CD4-positive, alpha-beta memory T cell (primary cell): ENCODE results near the gene HSDL2. TPM values are rescaled to one million over a fixed set of nuclear protein-coding genes. Genes with fewer than 3 reads are reported as not detected.

Experiments used
- CTCF ChIA-PET: fragments of 350-600 bp; sonication (Branson Sonifier 250); formaldehyde crosslinking; loops from one replicate; lab custom pipeline; 2021; ENCODE audit warnings: inconsistent platforms; ENCODE audit not compliant: partially characterized antibody; lab: Charles Lee
- POLR2A ChIA-PET: fragments of 350-600 bp; sonication (Branson Sonifier 250); formaldehyde crosslinking; loops from one replicate; lab custom pipeline; 2021; ENCODE audit not compliant: partially characterized antibody; lab: Charles Lee
- DNase-seq, 5 donors: peaks; one replicate each; pipeline versions ENCODE4 v3.0.0 to v3.0.0-alpha.2; 2020 to 2022; ENCODE audit warnings: mixed read lengths in 1 of 5
- H3K27ac ChIP-seq: one replicate; pipeline ENCODE4 v1.7.0; 2013; ENCODE audit warnings: low read depth, low read length
- H3K27me3 ChIP-seq: 2 replicates; pipeline ENCODE4 v1.7.0; 2013; ENCODE audit warnings: mild to moderate bottlenecking, low read length, moderate library complexity; ENCODE audit not compliant: insufficient read depth
- H3K36me3 ChIP-seq: 2 replicates; pipeline ENCODE4 v1.7.0; 2013; ENCODE audit warnings: mild to moderate bottlenecking, low read length, moderate library complexity; ENCODE audit not compliant: insufficient read depth
- H3K4me1 ChIP-seq: 2 replicates; pipeline ENCODE4 v1.7.0; 2013; ENCODE audit warnings: mild to moderate bottlenecking, low read length, moderate library complexity; ENCODE audit not compliant: insufficient read depth
- H3K4me3 ChIP-seq, 2 donors: one replicate each; pipeline ENCODE4 v1.7.0; 2013; ENCODE audit warnings: low read length in 2 of 2, mild to moderate bottlenecking in 1 of 2
- H3K9me3 ChIP-seq, 2 donors: one replicate each; pipeline ENCODE4 v1.7.0; 2013; ENCODE audit warnings: low read length in 2 of 2, control low read depth in 1 of 2; ENCODE audit not compliant: control insufficient read depth in 1 of 2
- H3K27ac Mint-ChIP-seq, 7 donors: one replicate each; pipeline ENCODE4 v1.8.0; 2020 to 2021; ENCODE audit warnings: mixed read lengths in 7 of 7, mild to moderate bottlenecking in 6 of 7, inconsistent platforms in 3 of 7, moderate library complexity in 3 of 7
- H3K27me3 Mint-ChIP-seq, 2 donors: one replicate each; pipeline ENCODE4 v1.8.0; 2020 to 2021; ENCODE audit warnings: mixed read lengths in 2 of 2
- H3K36me3 Mint-ChIP-seq, 2 donors: one replicate each; pipeline ENCODE4 v1.8.0; 2020 to 2021; ENCODE audit warnings: mixed read lengths in 2 of 2, inconsistent platforms in 1 of 2, mild to moderate bottlenecking in 1 of 2
- H3K4me1 Mint-ChIP-seq, 4 donors: one replicate each; pipeline ENCODE4 v1.8.0; 2020 to 2021; ENCODE audit warnings: mixed read lengths in 4 of 4, mild to moderate bottlenecking in 1 of 4
- H3K4me3 Mint-ChIP-seq, 8 donors: one replicate each; pipeline ENCODE4 v1.8.0; 2020 to 2021; ENCODE audit warnings: mixed read lengths in 8 of 8, mild to moderate bottlenecking in 7 of 8, moderate library complexity in 6 of 8, inconsistent platforms in 3 of 8
- H3K9me3 Mint-ChIP-seq, 8 donors: one replicate each; pipeline ENCODE4 v1.8.0; 2020 to 2021; ENCODE audit warnings: mixed read lengths in 8 of 8, mild to moderate bottlenecking in 5 of 8, inconsistent platforms in 3 of 8, moderate library complexity in 1 of 8
- intact Hi-C: fragments of 100-400 bp; cut with micrococcal nuclease; formaldehyde crosslinking; loops from one replicate; pipeline ENCODE4 v1.15.1; 2023
- polyA plus RNA-seq, 2 donors: library from polyadenylated mRNA; unstranded; fragments of 300-500 nt; fragmentation: Illumina TruSeq; gene quantifications; one replicate each; pipeline ENCODE4 v1.2.3, GENCODE V29; 2021
- total RNA-seq, 2 experiments: library from RNA; stranded (reverse); gene quantifications; one replicate each; pipeline ENCODE4 v1.2.3, GENCODE V29; 2021

Gene HSDL2
- total and polyA plus RNA-seq, 4 experiments from 2014 or later: 12.4 to 21.7 (median 15.0) TPM

DNA sequence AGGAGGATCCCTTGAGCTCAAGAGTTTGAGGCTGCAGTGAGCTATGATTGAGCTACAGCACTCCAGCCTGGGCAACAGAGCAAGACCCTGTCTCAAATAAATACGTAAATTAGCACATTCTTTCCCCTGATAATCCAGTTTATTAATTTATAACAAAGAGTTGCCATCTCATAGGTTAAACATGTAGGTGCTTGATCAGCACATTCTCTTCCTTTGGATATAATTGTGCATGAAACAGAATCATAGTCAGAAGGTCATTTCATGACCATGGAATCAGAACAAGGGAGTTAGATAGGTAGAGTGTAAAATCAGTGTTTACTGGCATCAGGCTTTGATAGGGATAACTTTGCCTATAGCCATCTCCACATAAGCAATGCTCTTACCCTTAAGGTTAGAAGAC, 63.7 kb downstream of the HSDL2 start:
- POLR2A ChIA-PET: interaction anchor here (1.0 to 1.1 kb wide), 3 partner anchors 43 to 275 kb away, joined by 3 to 4 read pairs (median 4); partner anchors contain the start of genes HSDL2, INIP and KIAA1958
- CTCF ChIA-PET: interaction anchor here (0.6 to 4.5 kb wide), 19 partner anchors 10 to 459 kb away, joined by 3 to 44 read pairs (median 4); partner anchors contain the start of genes INIP and KIAA1958

DNA sequence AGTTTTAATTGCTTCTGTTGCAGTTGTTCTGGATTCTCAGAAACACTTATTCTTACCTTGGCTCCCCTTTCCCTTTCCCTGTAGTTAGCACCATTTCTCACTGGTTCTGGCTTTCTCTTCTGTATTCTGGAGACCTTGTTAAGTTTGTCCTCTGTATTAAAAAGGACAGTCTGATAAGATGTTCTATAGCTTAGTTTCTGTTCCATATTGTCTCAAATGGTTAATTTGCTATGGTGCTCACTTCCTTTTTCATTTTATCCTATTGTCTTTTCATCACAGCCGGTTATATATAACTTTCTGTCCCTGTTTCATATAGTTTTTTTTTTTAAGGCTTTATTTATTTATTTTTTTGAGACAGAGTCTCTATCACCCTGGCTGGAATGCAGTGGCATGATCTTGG, 65.3 kb downstream of the HSDL2 start:
- POLR2A ChIA-PET: interaction anchor here (0.6 kb wide), 1 partner anchor 459 kb away, joined by 4 read pairs; no protein-coding TSS in a partner anchor
- H3K27me3 ChIP-seq: no peaks in the 10 kb centered on the region
- intact Hi-C loops: no loop called here
- H3K4me1 Mint-ChIP-seq: peaks cover 0 to 2% (median 0%) of the 10 kb centered on the region in 4 donors
- no peak overlapping the region for H3K27ac ChIP-seq
- no peak overlapping the region for H3K4me3 Mint-ChIP-seq
- H3K9me3 ChIP-seq: no peaks in the 10 kb centered on the region
- no peaks in the 10 kb centered on the region for H3K36me3 ChIP-seq
- H3K27me3 Mint-ChIP-seq: no peaks in the 10 kb centered on the region
- peak overlapping the region in 1 of 7 donors; percentile 5 for H3K27ac Mint-ChIP-seq
- CTCF ChIA-PET: interaction anchor here (1.1 to 4.5 kb wide), 6 partner anchors 9 to 348 kb away, joined by 3 to 44 read pairs (median 4); no protein-coding TSS in a partner anchor
- no peak overlapping the region for H3K4me3 ChIP-seq
- no peak for DNase-seq
- no peaks in the 10 kb centered on the region for H3K9me3 Mint-ChIP-seq
- no peaks in the 10 kb centered on the region for H3K4me1 ChIP-seq
- H3K36me3 Mint-ChIP-seq: peaks cover 6 to 8% of the 10 kb centered on the region in 2 donors

More for the DNA sequence above, 63.7 kb downstream of the HSDL2 start:
- Histone ChIP-seq H3K27ac (no peak overlapping the region), H3K4me1 (no peaks in the 10 kb centered on the region), H3K4me3 (no peak overlapping the region), H3K9me3 (no peaks in the 10 kb centered on the region), H3K27me3 (no peaks in the 10 kb centered on the region), H3K36me3 (no peaks in the 10 kb centered on the region)
- peaks cover 8% of the 10 kb centered on the region in 2 donors for H3K36me3 Mint-ChIP-seq
- H3K9me3 Mint-ChIP-seq: no peaks in the 10 kb centered on the region
- H3K27me3 Mint-ChIP-seq: no peaks in the 10 kb centered on the region
- DNase-seq: no peak
- intact Hi-C loops: loop anchor here (1.0 to 2.0 kb wide), 3 partner anchors 43 to 274 kb away; partner anchors contain the start of gene KIAA1958
- H3K4me1 Mint-ChIP-seq: peaks cover 0 to 2% (median 0%) of the 10 kb centered on the region in 4 donors
- H3K27ac Mint-ChIP-seq: no peak overlapping the region
- H3K4me3 Mint-ChIP-seq: no peak overlapping the region

DNA sequence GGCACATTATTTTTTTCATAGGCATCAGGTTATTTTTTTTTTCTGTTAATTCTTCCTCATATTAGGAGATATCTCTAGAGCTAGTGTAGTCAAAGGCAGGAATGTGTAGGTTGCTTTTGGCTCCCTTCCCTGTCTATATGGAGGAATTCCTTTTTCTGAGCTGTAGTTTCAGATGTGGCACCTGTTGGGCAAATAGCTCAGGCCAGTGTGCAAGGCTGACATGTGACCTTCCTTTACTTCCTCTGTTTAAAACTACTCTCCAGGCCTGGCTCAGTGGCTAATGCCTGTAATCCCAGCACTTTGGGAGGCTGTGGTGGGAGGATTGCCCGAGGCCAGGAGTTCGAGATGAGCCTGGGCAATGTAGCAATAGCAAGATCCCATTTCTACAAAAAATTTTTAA, 66.2 kb downstream of the HSDL2 start:
- no peaks in the 10 kb centered on the region for H3K9me3 Mint-ChIP-seq
- H3K4me3 Mint-ChIP-seq: no peak overlapping the region
- DNase-seq: no peak
- ChIA-PET POLR2A (no interaction called here), CTCF (interaction anchor here (0.6 to 4.5 kb wide), 2 partner anchors 235 to 347 kb away, joined by 3 to 44 read pairs; no protein-coding TSS in a partner anchor)
- H3K27ac ChIP-seq: no peak overlapping the region
- no peaks in the 10 kb centered on the region for H3K27me3 Mint-ChIP-seq
- intact Hi-C loops: no loop called here
- H3K27ac Mint-ChIP-seq: no peak overlapping the region
- H3K36me3 ChIP-seq: no peaks in the 10 kb centered on the region
- no peaks in the 10 kb centered on the region for H3K9me3 ChIP-seq
- no peaks in the 10 kb centered on the region for H3K4me1 ChIP-seq
- peaks cover 3 to 6% of the 10 kb centered on the region in 2 donors for H3K36me3 Mint-ChIP-seq
- H3K4me3 ChIP-seq: no peak overlapping the region
- no peaks in the 10 kb centered on the region for H3K27me3 ChIP-seq
- peaks cover 0 to 2% (median 0%) of the 10 kb centered on the region in 4 donors for H3K4me1 Mint-ChIP-seq

DNA sequence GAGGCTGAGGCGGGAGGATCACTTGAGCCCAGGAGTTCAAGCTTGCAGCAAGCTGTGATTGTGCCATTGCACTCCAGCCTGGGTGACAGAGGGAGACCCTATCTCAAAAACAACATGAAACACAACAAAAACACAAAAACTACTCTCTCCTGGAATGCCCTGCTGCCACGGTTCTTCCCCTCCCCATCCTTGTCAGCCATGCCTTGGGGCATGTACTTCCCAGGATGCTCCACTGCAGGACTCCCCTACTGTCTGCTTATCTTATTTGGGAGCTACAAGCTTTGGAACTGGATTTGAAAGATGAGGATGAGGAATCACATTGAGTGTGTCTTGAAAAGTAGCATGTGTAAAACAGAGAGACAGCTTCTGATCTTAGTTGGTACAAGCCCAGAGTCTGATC, 66.6 kb downstream of the HSDL2 start:
- H3K9me3 Mint-ChIP-seq: no peaks in the 10 kb centered on the region
- no peaks in the 10 kb centered on the region for H3K27me3 Mint-ChIP-seq
- H3K4me1 Mint-ChIP-seq: peaks cover 0 to 2% (median 0%) of the 10 kb centered on the region in 4 donors
- POLR2A ChIA-PET: no interaction called here
- Histone ChIP-seq H3K27me3 (no peaks in the 10 kb centered on the region), H3K4me3 (no peak overlapping the region), H3K27ac (no peak overlapping the region), H3K36me3 (no peaks in the 10 kb centered on the region), H3K9me3 (no peaks in the 10 kb centered on the region), H3K4me1 (no peaks in the 10 kb centered on the region)
- intact Hi-C loops: no loop called here
- H3K4me3 Mint-ChIP-seq: no peak overlapping the region
- CTCF ChIA-PET: interaction anchor here (0.6 to 0.7 kb wide), 2 partner anchors 235 to 347 kb away, joined by 3 read pairs; no protein-coding TSS in a partner anchor
- peak overlapping the region in 3 of 7 donors; percentile 38 to 49 (median 43) for H3K27ac Mint-ChIP-seq
- peaks cover 0 to 4% of the 10 kb centered on the region in 2 donors for H3K36me3 Mint-ChIP-seq
- no peak for DNase-seq

DNA sequence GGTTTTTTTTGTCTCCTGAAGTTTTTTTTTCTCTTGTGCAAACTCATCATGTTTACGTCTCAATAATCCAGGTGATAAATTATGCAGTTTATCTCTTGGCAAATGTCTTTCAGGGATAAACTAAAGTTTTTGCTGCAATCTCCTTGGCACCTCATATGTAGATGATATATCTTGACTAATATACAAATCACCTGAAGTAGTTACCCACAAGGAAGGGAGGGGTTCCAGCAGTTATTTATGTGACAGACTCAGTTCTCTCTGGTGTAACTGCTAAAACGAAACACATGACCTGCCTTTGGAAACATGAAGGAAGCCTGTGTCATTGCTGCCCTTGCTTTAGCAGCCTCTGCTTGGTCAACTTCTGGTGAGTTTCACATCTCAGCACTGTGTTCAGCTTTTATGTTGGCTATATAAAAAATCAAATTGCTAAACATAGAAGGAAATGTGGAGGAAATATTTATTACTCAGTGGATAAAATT, 67.4 kb downstream of the HSDL2 start:
- H3K36me3 Mint-ChIP-seq: peaks cover 0 to 5% of the 10 kb centered on the region in 2 donors
- no peaks in the 10 kb centered on the region for H3K4me1 ChIP-seq
- DNase-seq: no peak
- H3K27me3 Mint-ChIP-seq: no peaks in the 10 kb centered on the region
- no peak overlapping the region for H3K27ac Mint-ChIP-seq
- no peak overlapping the region for H3K27ac ChIP-seq
- no peaks in the 10 kb centered on the region for H3K9me3 ChIP-seq
- CTCF ChIA-PET: interaction anchor here (0.7 kb wide), 1 partner anchor 347 kb away, joined by 3 read pairs; no protein-coding TSS in a partner anchor
- H3K4me3 Mint-ChIP-seq: no peak overlapping the region
- H3K27me3 ChIP-seq: no peaks in the 10 kb centered on the region
- H3K9me3 Mint-ChIP-seq: no peaks in the 10 kb centered on the region
- intact Hi-C loops: no loop called here
- no peak overlapping the region for H3K4me3 ChIP-seq
- peaks cover 0 to 2% (median 0%) of the 10 kb centered on the region in 4 donors for H3K4me1 Mint-ChIP-seq
- no peaks in the 10 kb centered on the region for H3K36me3 ChIP-seq
- POLR2A ChIA-PET: no interaction called here

DNA sequence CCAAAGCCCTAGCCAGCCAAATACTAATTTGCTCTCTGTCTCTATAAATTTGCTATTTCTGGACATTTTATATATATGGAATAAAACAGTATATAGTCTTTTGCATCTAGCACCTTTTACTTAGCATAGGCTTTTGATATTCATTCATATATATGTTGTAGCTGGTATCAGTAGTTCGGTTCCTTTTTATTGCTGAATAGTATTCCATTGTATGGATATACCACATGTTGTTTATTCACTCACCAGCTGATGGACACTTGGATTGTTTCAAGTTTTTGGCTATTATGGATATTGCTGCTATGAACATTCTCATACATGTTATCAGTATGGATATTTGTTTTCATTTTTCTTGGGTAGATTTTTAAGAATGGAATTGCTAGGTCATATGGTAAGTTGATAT, 82.9 kb downstream of the HSDL2 start:
- CTCF ChIA-PET: interaction anchor here (1.4 kb wide), 1 partner anchor 255 kb away, joined by 5 read pairs; the partner anchor contains the start of gene INIP

DNA sequence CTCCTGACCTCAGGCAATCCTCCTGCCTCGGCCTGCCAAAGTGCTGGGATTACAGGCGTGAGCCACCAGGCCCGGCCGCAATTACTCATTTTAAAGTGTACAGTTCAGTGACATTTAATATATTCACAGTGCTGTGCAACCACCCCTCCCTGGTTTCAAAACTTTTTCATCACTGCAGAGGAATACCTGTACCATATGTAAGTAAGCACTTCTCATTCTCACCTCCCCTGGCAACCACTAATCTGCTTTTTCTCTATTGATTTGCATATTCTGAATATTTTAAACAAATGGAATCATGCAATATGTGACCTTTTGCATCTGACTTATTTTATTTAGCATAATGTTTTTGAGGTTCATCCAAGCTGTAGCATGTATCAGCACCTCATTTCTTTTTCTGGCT, 85.4 kb downstream of the HSDL2 start:
- peaks cover 0 to 5% (median under 1%) of the 10 kb centered on the region in 8 donors for H3K9me3 Mint-ChIP-seq
- no peaks in the 10 kb centered on the region for H3K4me1 ChIP-seq
- H3K4me3 ChIP-seq: no peak overlapping the region
- ChIA-PET POLR2A (no interaction called here), CTCF (no interaction called here)
- intact Hi-C loops: no loop called here
- peaks cover 18 to 35% of the 10 kb centered on the region in 2 donors for H3K36me3 Mint-ChIP-seq
- H3K27ac ChIP-seq: no peak overlapping the region
- DNase-seq: no peak
- H3K27me3 ChIP-seq: no peaks in the 10 kb centered on the region
- no peaks in the 10 kb centered on the region for H3K9me3 ChIP-seq
- H3K4me3 Mint-ChIP-seq: no peak overlapping the region
- H3K36me3 ChIP-seq: no peaks in the 10 kb centered on the region
- H3K4me1 Mint-ChIP-seq: no peaks in the 10 kb centered on the region
- H3K27me3 Mint-ChIP-seq: no peaks in the 10 kb centered on the region
- no peak overlapping the region for H3K27ac Mint-ChIP-seq

More for the DNA sequence above, 82.9 kb downstream of the HSDL2 start:
- no peak overlapping the region for H3K27ac ChIP-seq
- no peaks in the 10 kb centered on the region for H3K9me3 ChIP-seq
- no peaks in the 10 kb centered on the region for H3K27me3 Mint-ChIP-seq
- H3K36me3 Mint-ChIP-seq: peaks cover 30 to 49% of the 10 kb centered on the region in 2 donors
- intact Hi-C loops: no loop called here
- peaks cover 0 to 5% (median under 1%) of the 10 kb centered on the region in 8 donors for H3K9me3 Mint-ChIP-seq
- no peaks in the 10 kb centered on the region for H3K4me1 ChIP-seq
- no peak overlapping the region for H3K27ac Mint-ChIP-seq
- no peaks in the 10 kb centered on the region for H3K4me1 Mint-ChIP-seq
- no peak overlapping the region for H3K4me3 ChIP-seq
- DNase-seq: no peak
- POLR2A ChIA-PET: no interaction called here
- no peak overlapping the region for H3K4me3 Mint-ChIP-seq
- no peaks in the 10 kb centered on the region for H3K36me3 ChIP-seq
- no peaks in the 10 kb centered on the region for H3K27me3 ChIP-seq
